Rectal smooth muscle tissue (tissue), 1 donor: Measurements from ENCODE around the gene LRP1B.

Experiments
- H3K27ac ChIP-seq: one replicate; pipeline ENCODE4 v1.7.0; 2013; ENCODE audit warnings: low read depth, low read length, inconsistent platforms
- H3K27me3 ChIP-seq: one replicate; pipeline ENCODE4 v1.7.0; 2013; ENCODE audit warnings: low read length; ENCODE audit not compliant: control insufficient read depth, insufficient read depth
- H3K36me3 ChIP-seq: one replicate; pipeline ENCODE4 v1.7.0; 2013; ENCODE audit warnings: low read length; ENCODE audit not compliant: control insufficient read depth, insufficient read depth
- H3K4me1 ChIP-seq: one replicate; pipeline ENCODE4 v1.7.0; 2013; ENCODE audit warnings: low read length; ENCODE audit not compliant: control insufficient read depth, insufficient read depth
- H3K4me3 ChIP-seq: one replicate; pipeline ENCODE4 v1.7.0; 2013; ENCODE audit warnings: low read length
- H3K9ac ChIP-seq: one replicate; pipeline ENCODE4 v1.7.0; 2013; ENCODE audit warnings: low read length

The LRP1B gene

GRCh38 chr2:141041281-141041680, 1089.5 kb downstream of the LRP1B start:
- Histone ChIP-seq H3K9ac (no peak overlapping the region), H3K27ac (no peak overlapping the region), H3K36me3 (no peaks in the 10 kb centered on the region), H3K4me1 (no peaks in the 10 kb centered on the region), H3K27me3 (no peaks in the 10 kb centered on the region), H3K4me3 (no peak overlapping the region)

- H3K9ac ChIP-seq = no peak overlapping the region
- H3K4me3 ChIP-seq = no peak overlapping the region
- no peaks in the 10 kb centered on the region for H3K4me1 ChIP-seq
- no peak overlapping the region for H3K27ac ChIP-seq
- no peaks in the 10 kb centered on the region for H3K36me3 ChIP-seq
- H3K27me3 ChIP-seq = no peaks in the 10 kb centered on the region
These were observed 1092.5 kb downstream of the LRP1B start for GRCh38 chr2:141038341-141038740.

GRCh38 chr2:141037361-141037760, 1093.5 kb downstream of the LRP1B start:
- no peak overlapping the region for H3K4me3 ChIP-seq
- H3K4me1 ChIP-seq = no peaks in the 10 kb centered on the region
- no peaks in the 10 kb centered on the region for H3K36me3 ChIP-seq
- H3K9ac ChIP-seq = no peak overlapping the region
- H3K27me3 ChIP-seq = no peaks in the 10 kb centered on the region
- no peak overlapping the region for H3K27ac ChIP-seq

- Histone ChIP-seq H3K36me3 (no peaks in the 10 kb centered on the region), H3K9ac (no peak overlapping the region), H3K27ac (no peak overlapping the region), H3K27me3 (no peaks in the 10 kb centered on the region), H3K4me1 (no peaks in the 10 kb centered on the region), H3K4me3 (no peak overlapping the region)
These were observed 1094.9 kb downstream of the LRP1B start for GRCh38 chr2:141035846-141036420.

- Histone ChIP-seq H3K36me3 (no peaks in the 10 kb centered on the region), H3K27me3 (no peaks in the 10 kb centered on the region), H3K27ac (no peak overlapping the region), H3K4me1 (no peaks in the 10 kb centered on the region), H3K4me3 (no peak overlapping the region), H3K9ac (no peak overlapping the region)
These were observed 1101.3 kb downstream of the LRP1B start for GRCh38 chr2:141029428-141030078.

- Histone ChIP-seq H3K36me3 (no peaks in the 10 kb centered on the region), H3K9ac (no peak overlapping the region), H3K4me3 (no peak overlapping the region), H3K27me3 (no peaks in the 10 kb centered on the region), H3K4me1 (no peaks in the 10 kb centered on the region), H3K27ac (no peak overlapping the region)
These were observed 1103.6 kb downstream of the LRP1B start for GRCh38 chr2:141027221-141027620.

GRCh38 chr2:141021611-141022010, 1109.2 kb downstream of the LRP1B start:
- Histone ChIP-seq H3K9ac (no peak overlapping the region), H3K27ac (no peak overlapping the region), H3K36me3 (no peaks in the 10 kb centered on the region), H3K4me3 (no peak overlapping the region), H3K4me1 (no peaks in the 10 kb centered on the region), H3K27me3 (no peaks in the 10 kb centered on the region)

- Histone ChIP-seq H3K4me1 (no peaks in the 10 kb centered on the region), H3K27me3 (no peaks in the 10 kb centered on the region), H3K36me3 (no peaks in the 10 kb centered on the region), H3K4me3 (no peak overlapping the region), H3K9ac (no peak overlapping the region), H3K27ac (no peak overlapping the region)
These were observed 1109.7 kb downstream of the LRP1B start for GRCh38 chr2:141021109-141021508.

GRCh38 chr2:141020346-141020745, 1110.5 kb downstream of the LRP1B start:
- no peak overlapping the region for H3K27ac ChIP-seq
- H3K36me3 ChIP-seq = no peaks in the 10 kb centered on the region
- no peak overlapping the region for H3K4me3 ChIP-seq
- H3K27me3 ChIP-seq = no peaks in the 10 kb centered on the region
- H3K9ac ChIP-seq = no peak overlapping the region
- no peaks in the 10 kb centered on the region for H3K4me1 ChIP-seq

GRCh38 chr2:141015341-141016047, 1115.3 kb downstream of the LRP1B start:
- H3K9ac ChIP-seq = no peak overlapping the region
- H3K27ac ChIP-seq = no peak overlapping the region
- H3K4me3 ChIP-seq = no peak overlapping the region
- H3K4me1 ChIP-seq = no peaks in the 10 kb centered on the region
- H3K36me3 ChIP-seq = no peaks in the 10 kb centered on the region
- no peaks in the 10 kb centered on the region for H3K27me3 ChIP-seq

GRCh38 chr2:141003967-141004657, 1126.7 kb downstream of the LRP1B start:
- Histone ChIP-seq H3K36me3 (no peaks in the 10 kb centered on the region), H3K27ac (no peak overlapping the region), H3K4me3 (no peak overlapping the region), H3K27me3 (no peaks in the 10 kb centered on the region), H3K9ac (no peak overlapping the region), H3K4me1 (no peaks in the 10 kb centered on the region)

- Histone ChIP-seq H3K4me3 (no peak overlapping the region), H3K36me3 (no peaks in the 10 kb centered on the region), H3K4me1 (no peaks in the 10 kb centered on the region), H3K9ac (no peak overlapping the region), H3K27ac (no peak overlapping the region), H3K27me3 (no peaks in the 10 kb centered on the region)
These were observed 1129.1 kb downstream of the LRP1B start for GRCh38 chr2:141001750-141002149.
